GM23248 (cell line): ENCODE results near the gene DPYSL5. TPM values are rescaled to one million over a fixed set of nuclear protein-coding genes. Genes with fewer than 3 reads are reported as not detected.

Source experiments
- DNase-seq: peaks from one replicate; pipeline ENCODE4 v3.0.0-alpha.2; 2015
- H2AFZ ChIP-seq: fragments of 200-600 bp; sonication (generic); 2 replicates; pipeline ENCODE4 v1.6.1; 2016; ENCODE audit warnings: antibody characterized with exemption
- H3F3A ChIP-seq: fragments of 200-600 bp; sonication (generic); 2 replicates; pipeline ENCODE4 v1.6.1; 2016; ENCODE audit warnings: mild to moderate bottlenecking, antibody characterized with exemption, mixed run types; ENCODE audit not compliant: insufficient read depth
- H3K27ac ChIP-seq: fragments of 200-600 bp; sonication (generic); 2 replicates; pipeline ENCODE4 v1.5.1; 2016; ENCODE audit warnings: mild to moderate bottlenecking
- H3K27me3 ChIP-seq: fragments of 200-600 bp; sonication (generic); replicated peaks from 2 replicates; pipeline ENCODE4 v1.6.1; 2016; ENCODE audit warnings: mild to moderate bottlenecking; ENCODE audit not compliant: insufficient read depth
- H3K36me3 ChIP-seq: fragments of 200-600 bp; sonication (generic); 2 replicates; pipeline ENCODE4 v1.6.1; 2016; ENCODE audit warnings: low read depth, mild to moderate bottlenecking
- H3K4me1 ChIP-seq: fragments of 200-600 bp; sonication (generic); 2 replicates; pipeline ENCODE4 v1.6.1; 2016; ENCODE audit warnings: mild to moderate bottlenecking; ENCODE audit not compliant: insufficient read depth
- H3K4me2 ChIP-seq: fragments of 200-600 bp; sonication (generic); one replicate; pipeline ENCODE4 v1.6.1; 2016; ENCODE audit warnings: mild to moderate bottlenecking; ENCODE audit not compliant: unreplicated experiment
- H3K4me3 ChIP-seq: fragments of 200-600 bp; sonication (generic); 2 replicates; pipeline ENCODE4 v1.5.1; 2016; ENCODE audit warnings: mild to moderate bottlenecking
- H3K79me2 ChIP-seq: fragments of 200-600 bp; sonication (generic); 2 replicates; pipeline ENCODE4 v1.6.1; 2016; ENCODE audit warnings: mild to moderate bottlenecking; ENCODE audit not compliant: insufficient read depth
- H3K9ac ChIP-seq: fragments of 200-600 bp; sonication (generic); 2 replicates; pipeline ENCODE4 v1.6.1; 2016; ENCODE audit warnings: mild to moderate bottlenecking
- H3K9me2 ChIP-seq: fragments of 200-600 bp; sonication (generic); 2 replicates; pipeline ENCODE4 v1.6.1; 2016; ENCODE audit warnings: mixed run types, mild to moderate bottlenecking, moderate library complexity; ENCODE audit not compliant: insufficient read depth
- H3K9me3 ChIP-seq: fragments of 200-600 bp; sonication (generic); one replicate; pipeline ENCODE4 v1.6.1; 2017; ENCODE audit warnings: low read depth
- H4K20me1 ChIP-seq: fragments of 200-600 bp; sonication (generic); 2 replicates; pipeline ENCODE4 v1.6.0; 2016; ENCODE audit not compliant: insufficient read depth
- EZH2 ChIP-seq: fragments of 200-600 bp; sonication (generic); IDR thresholded peaks from 2 replicates; pipeline ENCODE4 v1.6.1; 2018; ENCODE audit warnings: antibody characterized with exemption, mild to moderate bottlenecking; ENCODE audit not compliant: insufficient read depth, poor library complexity, severe bottlenecking
- EZH2phosphoT487 ChIP-seq: fragments of 200-600 bp; sonication (generic); IDR thresholded peaks from 2 replicates; pipeline ENCODE4 v1.6.1; 2018; ENCODE audit warnings: antibody characterized with exemption, moderate library complexity, mild to moderate bottlenecking, low read depth; ENCODE audit not compliant: insufficient read depth
- WGBS, 2 experiments: methylation state at CpG; one replicate each; pipeline ENCODE4 v1.1.6; 2015 to 2017; ENCODE audit warnings: low lambda C conversion rate in 2 of 2, low coverage in 1 of 2; ENCODE audit errors: missing lambda C conversion rate in 2 of 2; 5-methylcytosine and 5-hydroxymethylcytosine counted together
- in situ Hi-C: fragments of 300-500 bp; cut with MboI; formaldehyde crosslinking; loops from 2 replicates; pipeline ENCODE4 v1.15.0; 2020
- polyA plus RNA-seq: library from polyadenylated mRNA; unstranded; fragments of >200 nt; fragmentation: Nextera tagmentation; extraction: Ambion mirVana; gene quantifications from 2 replicates; pipeline ENCODE4 v1.2.1, GENCODE V29; 2016
- total RNA-seq: library from RNA; depleted of rRNA; stranded (reverse); fragments of >200 nt; shearing (Covaris generic); gene quantifications from 2 replicates; pipeline ENCODE4 v1.2.3, GENCODE V29; 2014

Gene DPYSL5
- total and polyA plus RNA-seq, 2 experiments from 2014 or later: not detected

GRCh38 chr2:26941486-26941885 lies 93.6 kb downstream of the DPYSL5 start:
- Histone ChIP-seq H3K9me3 (no peaks in the 10 kb centered on the region), H3K9ac (no peak overlapping the region), H3F3A (no peaks in the 10 kb centered on the region), H3K4me2 (no peak overlapping the region), H3K36me3 (no peaks in the 10 kb centered on the region), H4K20me1 (no peaks in the 10 kb centered on the region), H3K27me3 (peaks cover 19% of the 10 kb centered on the region), H2AFZ (no peak overlapping the region), H3K4me1 (no peaks in the 10 kb centered on the region), H3K9me2 (no peaks in the 10 kb centered on the region), H3K79me2 (no peaks in the 10 kb centered on the region), H3K4me3 (no peak overlapping the region), H3K27ac (no peak overlapping the region)
- in situ Hi-C loops: no loop called here
- peak; percentile 22 for DNase-seq
- TF ChIP-seq EZH2 (no peak), EZH2phosphoT487 (no peak)
- WGBS, 2 experiments: 63 to 70% methylated on average over 3 of the region's 3 CpGs

GRCh38 chr2:26942543-26943295 lies 94.8 kb downstream of the DPYSL5 start:
- Histone ChIP-seq H3K4me1 (no peaks in the 10 kb centered on the region), H3K9ac (no peak overlapping the region), H3K4me3 (no peak overlapping the region), H3K9me2 (no peaks in the 10 kb centered on the region), H3K36me3 (no peaks in the 10 kb centered on the region), H3F3A (no peaks in the 10 kb centered on the region), H4K20me1 (no peaks in the 10 kb centered on the region), H2AFZ (no peak overlapping the region), H3K9me3 (no peaks in the 10 kb centered on the region), H3K79me2 (no peaks in the 10 kb centered on the region), H3K4me2 (no peak overlapping the region), H3K27ac (no peak overlapping the region), H3K27me3 (peaks cover 22% of the 10 kb centered on the region)
- in situ Hi-C loops: no loop called here
- peak; percentile 64 for DNase-seq
- TF ChIP-seq EZH2phosphoT487 (no peak), EZH2 (no peak)
- WGBS, 2 experiments: 22 to 28% methylated on average over 28 of the region's 28 CpGs

GRCh38 chr2:26945991-26946750 lies 98.2 kb downstream of the DPYSL5 start:
- H3K79me2 ChIP-seq: no peaks in the 10 kb centered on the region
- no peaks in the 10 kb centered on the region for H3K36me3 ChIP-seq
- H3K4me1 ChIP-seq: no peaks in the 10 kb centered on the region
- no peaks in the 10 kb centered on the region for H3K9me2 ChIP-seq
- H3K27ac ChIP-seq: no peak overlapping the region
- in situ Hi-C loops: no loop called here
- no peak overlapping the region for H3K4me3 ChIP-seq
- H3K9me3 ChIP-seq: no peaks in the 10 kb centered on the region
- TF ChIP-seq EZH2phosphoT487 (no peak), EZH2 (no peak)
- DNase-seq: no peak
- 61 to 67% methylated on average over 12 of the region's 12 CpGs for WGBS, 2 experiments
- no peak overlapping the region for H3K4me2 ChIP-seq
- H3K27me3 ChIP-seq: peaks cover 19% of the 10 kb centered on the region
- no peak overlapping the region for H2AFZ ChIP-seq
- no peaks in the 10 kb centered on the region for H3F3A ChIP-seq
- no peaks in the 10 kb centered on the region for H4K20me1 ChIP-seq
- no peak overlapping the region for H3K9ac ChIP-seq

GRCh38 chr2:26946841-26947784 lies 99.2 kb downstream of the DPYSL5 start:
- H3K4me3 ChIP-seq: no peak overlapping the region
- no peaks in the 10 kb centered on the region for H3K9me2 ChIP-seq
- TF ChIP-seq EZH2 (no peak), EZH2phosphoT487 (no peak)
- no peaks in the 10 kb centered on the region for H3K9me3 ChIP-seq
- peaks cover 28% of the 10 kb centered on the region for H3K27me3 ChIP-seq
- no peaks in the 10 kb centered on the region for H3K36me3 ChIP-seq
- no peak overlapping the region for H3K4me2 ChIP-seq
- DNase-seq: peak; percentile 35
- no peaks in the 10 kb centered on the region for H3K4me1 ChIP-seq
- no peaks in the 10 kb centered on the region for H3F3A ChIP-seq
- no peak overlapping the region for H2AFZ ChIP-seq
- H3K27ac ChIP-seq: no peak overlapping the region
- 41% methylated on average over 33 to 34 of the region's 34 CpGs for WGBS, 2 experiments
- no peaks in the 10 kb centered on the region for H4K20me1 ChIP-seq
- no peak overlapping the region for H3K9ac ChIP-seq
- no peaks in the 10 kb centered on the region for H3K79me2 ChIP-seq
- in situ Hi-C loops: no loop called here
